ENCODE results near the gene RGPD5. TPM values are rescaled to one million over a fixed set of nuclear protein-coding genes. Genes with fewer than 3 reads are reported as not detected.
"Not testable (repeated sequence)": the region's sequence is repeated elsewhere in the genome, so short reads cannot be mapped to it uniquely, and the experiment has no call there.

Gene RGPD5
- total and polyA plus RNA-seq, 2 of the 8 experiments (the other 6 are each of a cell fraction or from before 2014, with no cell fraction given): 2.9 to 26.1 TPM

DNA sequence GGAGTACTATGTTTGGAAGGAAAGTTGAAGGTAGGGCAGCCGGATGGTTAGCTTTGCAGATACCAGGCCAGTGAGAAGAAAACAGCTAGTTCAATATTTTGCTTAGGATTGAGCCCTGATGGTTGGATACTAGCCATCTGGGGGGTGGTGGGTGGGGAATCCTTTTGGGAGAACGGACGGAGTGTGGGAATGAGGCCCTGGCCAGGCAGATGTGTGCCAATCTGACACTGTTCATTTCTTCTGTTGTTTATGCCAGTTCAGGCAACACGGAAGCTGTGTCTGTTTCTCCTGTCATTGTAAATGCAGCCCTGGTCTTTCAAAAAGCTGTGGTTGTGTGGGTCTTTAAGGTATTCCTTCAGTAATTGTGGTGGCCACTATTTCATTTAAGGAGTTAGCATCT lies 96.9 kb downstream of the RGPD5 start:
- H4K91ac ChIP-seq (replicated peaks; ENCODE audit: insufficient read length, low read length); H3K18ac ChIP-seq (ENCODE audit: extremely low read depth, low read length); H3K36me3 ChIP-seq (ENCODE audit: control insufficient read depth in 2 of 4, insufficient read depth in 4 of 4, low read length in 3 of 4); H3K4me3 ChIP-seq (ENCODE audit: extremely low read depth in 1 of 4, insufficient read depth in 2 of 4, low read depth in 3 of 4, low read length in 4 of 4); H2AFZ ChIP-seq (ENCODE audit: low read length); H3K23me2 ChIP-seq (ENCODE audit: low read depth, low read length); H3K9ac ChIP-seq (replicated peaks in 1 of 4; ENCODE audit: extremely low read depth in 1 of 4, low read depth in 3 of 4, low read length in 3 of 4); H2BK120ac ChIP-seq (replicated peaks; ENCODE audit: low read depth, low read length); H2BK5ac ChIP-seq (ENCODE audit: low read depth, low read length); H4K5ac ChIP-seq (ENCODE audit: insufficient read length, low read depth, low read length); DNase-seq (ENCODE audit: low read depth in 1 of 2, low spot score in 2 of 2); FAIRE-seq; H3K79me1 ChIP-seq (ENCODE audit: low read depth, low read length); H4K20me1 ChIP-seq (replicated peaks in 1 of 2; ENCODE audit: control insufficient read depth in 1 of 2, insufficient read depth in 2 of 2, low read length in 2 of 2); H2BK15ac ChIP-seq (ENCODE audit: low read length); H3K4me1 ChIP-seq (replicated peaks in 1 of 4; ENCODE audit: control insufficient read depth in 3 of 4, insufficient read depth in 4 of 4, low read length in 3 of 4); H3K9me3 ChIP-seq (ENCODE audit: insufficient read depth in 2 of 2, low read depth in 1 of 2, low read length in 1 of 2); H3K4ac ChIP-seq (replicated peaks; ENCODE audit: insufficient read length, low read depth, low read length); H2BK20ac ChIP-seq (ENCODE audit: low read length); H3K27me3 ChIP-seq (replicated peaks in 1 of 4; ENCODE audit: control insufficient read depth in 3 of 4, extremely low read depth in 1 of 4, insufficient read depth in 3 of 4, low read length in 3 of 4); H3K79me2 ChIP-seq (ENCODE audit: control insufficient read depth in 1 of 2, insufficient read depth in 2 of 2, low read length in 2 of 2); POLR2A ChIA-PET (ENCODE audit: partially characterized antibody); H3K56ac ChIP-seq (replicated peaks; ENCODE audit: insufficient read length, low read depth, low read length); H4K8ac ChIP-seq (ENCODE audit: extremely low read depth, insufficient read depth, low read length); H3K23ac ChIP-seq (ENCODE audit: insufficient read length); H3K27ac ChIP-seq (ENCODE audit: low read depth, low read length); H2BK12ac ChIP-seq (ENCODE audit: low read depth, low read length); H2AK5ac ChIP-seq (ENCODE audit: low read depth, low read length); CTCF ChIA-PET (ENCODE audit: partially characterized antibody); H3K14ac ChIP-seq (ENCODE audit: insufficient read length); H3K4me2 ChIP-seq (ENCODE audit: insufficient read depth in 1 of 2, low read depth in 2 of 2, low read length in 2 of 2): not testable (repeated sequence)
- WGBS, 2 experiments (ENCODE audit: extremely low coverage in 1 of 2, insufficient coverage in 1 of 2, insufficient read length in 1 of 2, insufficient replicate concordance in 2 of 2, low coverage in 1 of 2, low lambda C conversion rate in 2 of 2, missing lambda C conversion rate in 1 of 2): no CpG with 5 or more reads among the region's 4 CpGs

DNA sequence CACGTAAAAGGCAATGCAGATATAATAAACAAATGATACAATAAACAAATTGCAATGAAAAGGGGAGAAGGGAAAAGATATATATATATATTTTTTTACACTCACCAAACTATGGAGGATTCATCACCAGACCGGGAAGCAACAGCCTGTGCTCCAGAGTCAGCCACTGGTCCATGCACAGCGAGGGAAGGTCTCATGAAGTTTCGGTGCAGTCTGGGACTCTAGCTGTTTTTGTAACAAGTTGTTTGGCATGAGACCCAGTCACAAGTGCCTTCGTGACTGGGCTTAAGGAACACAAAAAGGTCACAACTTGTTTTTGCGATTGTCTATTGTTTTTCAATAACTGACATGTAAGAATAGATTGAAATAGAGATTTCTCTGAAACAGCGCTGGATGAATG lies 99.6 kb downstream of the RGPD5 start:
- H3K4me2 ChIP-seq (ENCODE audit: insufficient read depth in 1 of 2, low read depth in 2 of 2, low read length in 2 of 2); H3K23ac ChIP-seq (ENCODE audit: insufficient read length); H2AK5ac ChIP-seq (ENCODE audit: low read depth, low read length); H3K27ac ChIP-seq (ENCODE audit: low read depth, low read length); CTCF ChIA-PET (ENCODE audit: partially characterized antibody); H3K56ac ChIP-seq (replicated peaks; ENCODE audit: insufficient read length, low read depth, low read length); H2BK5ac ChIP-seq (ENCODE audit: low read depth, low read length); H4K5ac ChIP-seq (ENCODE audit: insufficient read length, low read depth, low read length); H2BK120ac ChIP-seq (replicated peaks; ENCODE audit: low read depth, low read length); H3K18ac ChIP-seq (ENCODE audit: extremely low read depth, low read length); H2BK12ac ChIP-seq (ENCODE audit: low read depth, low read length); H3K4me1 ChIP-seq (replicated peaks in 1 of 4; ENCODE audit: control insufficient read depth in 3 of 4, insufficient read depth in 4 of 4, low read length in 3 of 4); FAIRE-seq; H3K14ac ChIP-seq (ENCODE audit: insufficient read length); DNase-seq (ENCODE audit: low read depth in 1 of 2, low spot score in 2 of 2); H3K79me2 ChIP-seq (ENCODE audit: control insufficient read depth in 1 of 2, insufficient read depth in 2 of 2, low read length in 2 of 2); H3K23me2 ChIP-seq (ENCODE audit: low read depth, low read length); H3K9ac ChIP-seq (replicated peaks in 1 of 4; ENCODE audit: extremely low read depth in 1 of 4, low read depth in 3 of 4, low read length in 3 of 4); H3K79me1 ChIP-seq (ENCODE audit: low read depth, low read length); H3K36me3 ChIP-seq (ENCODE audit: control insufficient read depth in 2 of 4, insufficient read depth in 4 of 4, low read length in 3 of 4); POLR2A ChIA-PET (ENCODE audit: partially characterized antibody); H2BK15ac ChIP-seq (ENCODE audit: low read length); H3K4ac ChIP-seq (replicated peaks; ENCODE audit: insufficient read length, low read depth, low read length); H2BK20ac ChIP-seq (ENCODE audit: low read length); H4K8ac ChIP-seq (ENCODE audit: extremely low read depth, insufficient read depth, low read length); H4K91ac ChIP-seq (replicated peaks; ENCODE audit: insufficient read length, low read length); H2AFZ ChIP-seq (ENCODE audit: low read length); H3K4me3 ChIP-seq (ENCODE audit: extremely low read depth in 1 of 4, insufficient read depth in 2 of 4, low read depth in 3 of 4, low read length in 4 of 4); H4K20me1 ChIP-seq (replicated peaks in 1 of 2; ENCODE audit: control insufficient read depth in 1 of 2, insufficient read depth in 2 of 2, low read length in 2 of 2); H3K9me3 ChIP-seq (ENCODE audit: insufficient read depth in 2 of 2, low read depth in 1 of 2, low read length in 1 of 2); H3K27me3 ChIP-seq (replicated peaks in 1 of 4; ENCODE audit: control insufficient read depth in 3 of 4, extremely low read depth in 1 of 4, insufficient read depth in 3 of 4, low read length in 3 of 4): not testable (repeated sequence)
- no CpG with 5 or more reads among the region's 7 CpGs for WGBS, 2 experiments (ENCODE audit: extremely low coverage in 1 of 2, insufficient coverage in 1 of 2, insufficient read length in 1 of 2, insufficient replicate concordance in 2 of 2, low coverage in 1 of 2, low lambda C conversion rate in 2 of 2, missing lambda C conversion rate in 1 of 2)

Data from H1 (cell line).